HepG2 (cell line): Measurements from ENCODE around the gene ANO4.

ENCODE experiments used
- LCORL ChIP-seq, 2 experiments: fragments of 450-650 bp in 1 of 2; sonication (generic) in 1 of 2; formaldehyde crosslinking in 1 of 2; IDR thresholded peaks; 2 replicates each; pipeline versions ENCODE4 v1.5.0 to v1.6.1; 2017 to 2020; ENCODE audit warnings: antibody characterized with exemption in 1 of 2, missing genetic modification reagents in 1 of 2
- TCF7L2 ChIP-seq: IDR thresholded peaks from 2 replicates; pipeline ENCODE4 v1.6.1; 2011; ENCODE audit warnings: mild to moderate bottlenecking, low read depth, low read length, moderate library complexity

DNA sequence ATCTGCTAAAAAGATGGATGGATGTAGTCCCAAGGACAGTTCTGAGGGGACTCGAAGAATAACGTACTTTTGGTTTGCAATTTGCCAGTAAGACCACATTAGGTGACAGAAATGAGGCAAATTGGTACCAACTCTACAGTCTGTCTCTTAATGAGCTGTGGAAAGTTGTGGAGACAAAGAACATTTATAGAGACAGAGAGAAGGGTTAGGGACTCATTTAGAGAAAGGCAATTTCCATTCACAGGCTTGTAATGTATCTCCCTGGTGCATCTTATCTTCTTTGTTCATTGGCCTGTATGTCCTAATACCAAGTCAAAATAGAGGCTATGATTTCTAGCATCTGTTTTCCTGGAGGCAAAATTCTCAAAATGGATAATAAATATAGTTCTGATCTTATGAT lies 177.5 kb downstream of the ANO4 start:
- TF ChIP-seq TCF7L2 (no peak), LCORL (IDR thresholded peaks at IDR 0.05) (no peak), LCORL (CRISPR knock-in tag; IDR thresholded peaks at IDR 0.05) (no peak)
